ENCODE results near the gene RUVBL1.

The RUVBL1 gene

DNA sequence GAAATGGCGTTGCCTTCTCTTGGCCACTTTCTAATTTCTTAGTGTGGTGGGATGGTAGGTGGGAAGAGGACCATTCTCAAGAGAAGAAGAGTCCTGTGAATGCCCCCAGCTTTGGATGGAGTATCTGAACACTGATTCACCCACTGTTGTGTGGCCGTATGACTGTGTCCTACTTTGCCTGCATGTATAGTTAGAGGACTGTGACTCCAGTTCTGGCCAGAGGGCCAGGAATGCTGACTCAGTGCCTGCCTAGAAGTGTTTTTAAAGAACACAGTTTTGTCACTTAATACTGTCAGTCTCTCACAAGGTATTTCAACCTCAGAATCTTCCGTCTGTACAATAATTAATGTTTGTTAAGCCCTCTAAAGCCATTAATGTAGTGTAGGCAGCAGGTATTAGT lies 69.2 kb downstream of the RUVBL1 start:
- Histone ChIP-seq H3K4me3 (IDR thresholded peaks at IDR 0.05; ENCODE audit: insufficient read depth, low read depth, low read length) (no peak overlapping the region), H3K79me2 (ENCODE audit: insufficient read depth, low read depth) (peaks cover 58% of the 10 kb centered on the region), H3K4me2 (peak overlapping the region; percentile 98), H3K36me3 (ENCODE audit: insufficient read depth) (peaks cover 19% of the 10 kb centered on the region), H2AFZ (ENCODE audit: low read depth) (no peak overlapping the region), H4K20me1 (ENCODE audit: insufficient read depth) (peaks cover 13% of the 10 kb centered on the region; the same call in 1 of the 2 replicates), H3K27ac (no peak overlapping the region; the same call in 1 of the 2 replicates), H3K4me1 (ENCODE audit: low read depth, poor library complexity, severe bottlenecking) (peaks cover 40% of the 10 kb centered on the region), H3K9ac (peak overlapping the region; percentile 100; the same call in 1 of the 2 replicates), H3K27me3 (ENCODE audit: insufficient read depth, low read depth) (no peaks in the 10 kb centered on the region)
- TF ChIP-seq, protein P1, sequence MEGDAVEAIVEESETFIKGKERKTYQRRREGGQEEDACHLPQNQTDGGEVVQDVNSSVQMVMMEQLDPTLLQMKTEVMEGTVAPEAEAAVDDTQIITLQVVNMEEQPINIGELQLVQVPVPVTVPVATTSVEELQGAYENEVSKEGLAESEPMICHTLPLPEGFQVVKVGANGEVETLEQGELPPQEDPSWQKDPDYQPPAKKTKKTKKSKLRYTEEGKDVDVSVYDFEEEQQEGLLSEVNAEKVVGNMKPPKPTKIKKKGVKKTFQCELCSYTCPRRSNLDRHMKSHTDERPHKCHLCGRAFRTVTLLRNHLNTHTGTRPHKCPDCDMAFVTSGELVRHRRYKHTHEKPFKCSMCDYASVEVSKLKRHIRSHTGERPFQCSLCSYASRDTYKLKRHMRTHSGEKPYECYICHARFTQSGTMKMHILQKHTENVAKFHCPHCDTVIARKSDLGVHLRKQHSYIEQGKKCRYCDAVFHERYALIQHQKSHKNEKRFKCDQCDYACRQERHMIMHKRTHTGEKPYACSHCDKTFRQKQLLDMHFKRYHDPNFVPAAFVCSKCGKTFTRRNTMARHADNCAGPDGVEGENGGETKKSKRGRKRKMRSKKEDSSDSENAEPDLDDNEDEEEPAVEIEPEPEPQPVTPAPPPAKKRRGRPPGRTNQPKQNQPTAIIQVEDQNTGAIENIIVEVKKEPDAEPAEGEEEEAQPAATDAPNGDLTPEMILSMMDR (conservative IDR thresholded peaks at IDR 0.05; ENCODE audit: low read depth, low read length), result no peak

DNA sequence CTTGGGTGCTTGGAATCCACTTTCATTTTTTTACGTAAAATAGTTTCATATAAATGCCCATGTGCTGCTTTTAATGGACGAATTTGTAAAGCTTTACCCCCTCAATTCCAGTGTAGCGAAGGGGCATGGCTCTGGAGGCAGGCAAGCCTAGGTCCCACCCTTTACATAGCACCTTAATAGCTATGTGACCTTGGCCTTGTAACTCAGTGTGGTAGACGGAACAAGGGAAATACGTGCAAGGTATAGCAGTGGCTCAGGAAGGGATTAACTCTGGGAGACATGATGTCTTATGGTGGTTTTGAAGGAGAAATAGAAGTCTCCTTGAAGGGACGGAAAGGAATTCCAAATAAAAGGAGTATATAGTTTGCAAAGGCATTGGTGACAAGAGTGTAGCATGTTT lies 70.0 kb downstream of the RUVBL1 start:
- Histone ChIP-seq H3K27me3 (ENCODE audit: insufficient read depth, low read depth) (no peaks in the 10 kb centered on the region), H3K79me2 (ENCODE audit: insufficient read depth, low read depth) (peaks cover 52% of the 10 kb centered on the region), H3K4me1 (ENCODE audit: low read depth, poor library complexity, severe bottlenecking) (peaks cover 40% of the 10 kb centered on the region), H3K4me2 (peak overlapping the region; percentile 98), H3K9ac (peak overlapping the region; percentile 100; the same call in 1 of the 2 replicates), H3K4me3 (IDR thresholded peaks at IDR 0.05; ENCODE audit: insufficient read depth, low read depth, low read length) (peak overlapping the region; percentile 86), H3K36me3 (ENCODE audit: insufficient read depth) (peaks cover 18% of the 10 kb centered on the region), H3K27ac (peak overlapping the region; percentile 85; the same call in 1 of the 2 replicates), H4K20me1 (ENCODE audit: insufficient read depth) (peaks cover 13% of the 10 kb centered on the region; the same call in 1 of the 2 replicates), H2AFZ (ENCODE audit: low read depth) (no peak overlapping the region)
- TF ChIP-seq, protein P1 (conservative IDR thresholded peaks at IDR 0.05; ENCODE audit: low read depth, low read length), result no peak

DNA sequence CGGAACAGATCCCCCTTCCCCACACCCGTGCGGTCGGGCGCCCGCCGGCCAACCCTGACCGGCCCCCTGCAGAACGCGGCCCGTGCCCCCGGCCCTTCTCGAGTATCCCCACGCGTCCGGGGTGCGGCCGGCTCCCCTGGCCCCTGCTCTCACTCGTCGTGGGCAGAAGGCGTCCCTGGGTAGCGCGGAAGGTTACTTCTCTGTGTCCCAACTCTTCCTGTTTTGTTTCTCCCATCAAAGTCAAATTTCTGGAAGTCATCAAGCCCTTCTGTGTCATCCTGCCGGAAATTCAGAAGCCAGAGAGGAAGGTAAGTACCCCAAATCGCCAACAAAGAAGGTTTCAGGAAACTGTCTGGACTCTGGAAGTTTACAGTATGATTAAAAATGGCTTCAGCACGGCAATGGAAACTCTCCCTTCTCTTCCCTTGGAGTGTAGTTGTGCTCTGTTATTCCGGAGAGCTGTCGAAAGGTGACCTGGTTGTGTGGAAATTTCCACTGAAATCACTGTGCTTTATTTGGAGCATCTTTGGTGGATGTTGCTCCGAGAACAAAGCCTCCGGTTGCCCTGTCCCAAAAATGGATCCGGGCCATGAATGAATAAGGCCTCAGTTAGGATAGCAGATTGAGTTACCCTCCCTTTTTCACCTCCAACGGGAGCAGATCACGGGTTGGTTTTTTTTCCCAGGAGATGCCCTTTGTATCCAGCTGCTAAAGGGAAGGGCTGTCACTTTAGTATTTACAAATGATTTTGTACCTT lies 70.8 kb downstream of the RUVBL1 start:
- peak overlapping the region; percentile 100 for H3K9ac ChIP-seq
- TF ChIP-seq, protein P1 (conservative IDR thresholded peaks at IDR 0.05; ENCODE audit: low read depth, low read length), result no peak
- peaks cover 13% of the 10 kb centered on the region; the same call in 1 of the 2 replicates for H4K20me1 ChIP-seq (ENCODE audit: insufficient read depth)
- peak overlapping the region; percentile 57; the same call in 1 of the 2 replicates for H2AFZ ChIP-seq (ENCODE audit: low read depth)
- H3K4me3 ChIP-seq (IDR thresholded peaks at IDR 0.05; ENCODE audit: insufficient read depth, low read depth, low read length), result peak overlapping the region; percentile 86
- peaks cover 40% of the 10 kb centered on the region for H3K4me1 ChIP-seq (ENCODE audit: low read depth, poor library complexity, severe bottlenecking)
- peak overlapping the region; percentile 98 for H3K4me2 ChIP-seq
- peaks cover 18% of the 10 kb centered on the region for H3K36me3 ChIP-seq (ENCODE audit: insufficient read depth)
- H3K27ac ChIP-seq, result peak overlapping the region; percentile 85
- H3K27me3 ChIP-seq (ENCODE audit: insufficient read depth, low read depth), result no peaks in the 10 kb centered on the region
- H3K79me2 ChIP-seq (ENCODE audit: insufficient read depth, low read depth), result peaks cover 48% of the 10 kb centered on the region

DNA sequence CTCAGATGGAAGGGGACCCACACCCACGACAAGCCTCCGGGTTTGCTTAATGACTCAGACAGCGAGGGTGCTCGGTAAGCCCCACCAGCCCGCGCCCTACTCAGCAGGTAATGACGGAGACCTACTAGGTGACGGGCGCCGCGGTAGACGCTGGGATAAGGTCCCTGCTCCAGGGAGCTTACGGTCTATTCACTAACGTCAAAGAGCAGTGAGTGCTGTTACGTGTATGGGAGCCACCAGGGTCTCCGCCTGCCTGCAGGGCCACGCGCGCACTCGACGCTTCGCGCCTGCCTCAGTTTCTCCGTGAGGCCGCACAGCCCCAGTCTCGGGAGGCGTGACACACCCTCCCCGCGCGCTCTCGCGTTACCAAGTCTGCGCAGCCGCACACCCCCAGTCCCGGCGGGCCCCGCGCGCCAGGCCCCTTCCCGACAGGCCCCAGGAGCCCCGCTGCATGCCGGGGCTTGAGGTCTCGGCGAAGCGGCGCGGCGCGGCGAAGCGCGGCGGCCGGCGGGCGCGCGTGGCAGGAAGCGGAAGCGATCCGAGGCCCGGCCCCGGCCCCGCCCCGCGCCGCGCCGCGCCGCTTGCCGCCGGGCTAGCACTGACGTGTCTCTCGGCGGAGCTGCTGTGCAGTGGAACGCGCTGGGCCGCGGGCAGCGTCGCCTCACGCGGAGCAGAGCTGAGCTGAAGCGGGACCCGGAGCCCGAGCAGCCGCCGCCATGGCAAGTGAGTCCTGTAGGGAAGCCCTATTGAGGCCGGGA lies 71.6 kb downstream of the RUVBL1 start, which contains the start of gene SEC61A1:
Gene SEC61A1 (plus strand): TSS at position 601 of the 758 bp plus-strand sequence. CDS start 116 bp downstream, at position 717.
- peak within 1 kb of the TSS; percentile 100 for H3K9ac ChIP-seq
- peak within 1 kb of the TSS; percentile 97 for H3K4me3 ChIP-seq (IDR thresholded peaks at IDR 0.05; ENCODE audit: insufficient read depth, low read depth, low read length)
- no peaks in the 10 kb centered on the region for H3K27me3 ChIP-seq (ENCODE audit: insufficient read depth, low read depth)
- peak within 1 kb of the TSS; percentile 98 for H3K4me2 ChIP-seq
- H3K79me2 ChIP-seq (ENCODE audit: insufficient read depth, low read depth), result peaks cover 46% of the 10 kb centered on the region
- TF ChIP-seq, protein P1 (conservative IDR thresholded peaks at IDR 0.05; ENCODE audit: low read depth, low read length), result no peak
- peaks cover 40% of the 10 kb centered on the region for H3K4me1 ChIP-seq (ENCODE audit: low read depth, poor library complexity, severe bottlenecking)
- peaks cover 13% of the 10 kb centered on the region; the same call in 1 of the 2 replicates for H4K20me1 ChIP-seq (ENCODE audit: insufficient read depth)
- H3K36me3 ChIP-seq (ENCODE audit: insufficient read depth), result peaks cover 18% of the 10 kb centered on the region
- peak within 1 kb of the TSS; percentile 85 for H3K27ac ChIP-seq
- H2AFZ ChIP-seq (ENCODE audit: low read depth), result peak within 1 kb of the TSS; percentile 96
